Measurements from ENCODE around the gene LTBP1. TPM values are rescaled to one million over a fixed set of nuclear protein-coding genes. Genes with fewer than 3 reads are reported as not detected.

Gene LTBP1
- total and polyA plus RNA-seq, 4 donors, result 5.8 to 57.6 (median 10.2) TPM

DNA sequence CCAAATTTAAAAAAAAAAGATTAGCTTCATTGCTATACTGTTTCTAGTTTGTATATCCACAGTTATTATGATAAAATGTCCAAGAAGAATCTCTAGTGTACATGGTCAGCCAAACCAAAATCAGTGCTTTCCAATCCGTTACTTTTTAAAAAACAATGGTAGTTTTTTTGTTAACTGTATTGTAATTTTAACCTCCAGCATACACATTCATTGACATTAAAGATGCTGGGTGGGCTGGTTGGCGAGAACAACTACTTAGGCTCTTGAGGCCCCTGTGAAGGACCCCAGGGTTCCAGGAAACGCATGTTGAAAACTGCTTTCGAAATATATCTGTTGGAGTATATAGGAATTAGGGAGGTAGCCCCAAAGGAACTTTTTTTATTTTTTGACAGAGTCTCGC, 422.4 kb downstream of the LTBP1 start:
- H3K27ac ChIP-seq (ENCODE audit: low read depth in 1 of 2, low read length in 2 of 2), result no peak overlapping the region
- H3K9ac ChIP-seq (ENCODE audit: low read depth in 1 of 2, low read length in 2 of 2), result no peak overlapping the region
- H3K27me3 ChIP-seq (ENCODE audit: control insufficient read depth in 4 of 4, insufficient read depth in 4 of 4, low read length in 3 of 4), result no peaks in the 10 kb centered on the region
- H3K4me3 ChIP-seq (ENCODE audit: low read depth in 1 of 3, low read length in 3 of 3), result no peak overlapping the region
- 98% methylated on average over 5 of the region's 5 CpGs for WGBS
- H3K4me1 ChIP-seq (ENCODE audit: control insufficient read depth in 4 of 4, insufficient read depth in 4 of 4, low read length in 3 of 4), result no peaks in the 10 kb centered on the region
- H3K9me3 ChIP-seq (ENCODE audit: control insufficient read depth in 4 of 4, low read length in 3 of 4), result no peaks in the 10 kb centered on the region
- DNase-seq (ENCODE audit: low spot score), result no peak
- TF ChIP-seq YY1 (IDR thresholded peaks at IDR 0.05) (no peak), HNF4G (IDR thresholded peaks at IDR 0.05) (no peak), SP1 (IDR thresholded peaks at IDR 0.05) (no peak), ATF3 (IDR thresholded peaks at IDR 0.05) (no peak), TAF1 (conservative IDR thresholded peaks at IDR 0.05) (no peak), ZBTB33 (IDR thresholded peaks at IDR 0.05) (no peak), EGR1 (IDR thresholded peaks at IDR 0.05; ENCODE audit: low read depth in 2 of 2) (no peak), FOXA2 (IDR thresholded peaks at IDR 0.05) (no peak)
- peaks cover 0 to 11% (median 2%) of the 10 kb centered on the region in 4 donors for H3K36me3 ChIP-seq (ENCODE audit: control insufficient read depth in 4 of 4, insufficient read depth in 3 of 4, low read depth in 1 of 4, low read length in 3 of 4)

- no peak for TF ChIP-seq HNF4G (IDR thresholded peaks at IDR 0.05)
- no peak for TF ChIP-seq ATF3 (IDR thresholded peaks at IDR 0.05)
- TF ChIP-seq FOXA2 (IDR thresholded peaks at IDR 0.05), result no peak
- no peak for TF ChIP-seq JUND (IDR thresholded peaks at IDR 0.05)
- TF ChIP-seq YY1 (IDR thresholded peaks at IDR 0.05), result no peak
- no peak for TF ChIP-seq REST (IDR thresholded peaks at IDR 0.05)
- TF ChIP-seq ZBTB33 (IDR thresholded peaks at IDR 0.05), result no peak
- TF ChIP-seq, protein P1, sequence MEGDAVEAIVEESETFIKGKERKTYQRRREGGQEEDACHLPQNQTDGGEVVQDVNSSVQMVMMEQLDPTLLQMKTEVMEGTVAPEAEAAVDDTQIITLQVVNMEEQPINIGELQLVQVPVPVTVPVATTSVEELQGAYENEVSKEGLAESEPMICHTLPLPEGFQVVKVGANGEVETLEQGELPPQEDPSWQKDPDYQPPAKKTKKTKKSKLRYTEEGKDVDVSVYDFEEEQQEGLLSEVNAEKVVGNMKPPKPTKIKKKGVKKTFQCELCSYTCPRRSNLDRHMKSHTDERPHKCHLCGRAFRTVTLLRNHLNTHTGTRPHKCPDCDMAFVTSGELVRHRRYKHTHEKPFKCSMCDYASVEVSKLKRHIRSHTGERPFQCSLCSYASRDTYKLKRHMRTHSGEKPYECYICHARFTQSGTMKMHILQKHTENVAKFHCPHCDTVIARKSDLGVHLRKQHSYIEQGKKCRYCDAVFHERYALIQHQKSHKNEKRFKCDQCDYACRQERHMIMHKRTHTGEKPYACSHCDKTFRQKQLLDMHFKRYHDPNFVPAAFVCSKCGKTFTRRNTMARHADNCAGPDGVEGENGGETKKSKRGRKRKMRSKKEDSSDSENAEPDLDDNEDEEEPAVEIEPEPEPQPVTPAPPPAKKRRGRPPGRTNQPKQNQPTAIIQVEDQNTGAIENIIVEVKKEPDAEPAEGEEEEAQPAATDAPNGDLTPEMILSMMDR (IDR thresholded peaks at IDR 0.05; ENCODE audit: low read depth, low read length, missing input control), result no peak
- no peak for TF ChIP-seq GABPA (IDR thresholded peaks at IDR 0.05 in 1 of 2, conservative IDR thresholded peaks at IDR 0.05 in 1 of 2)
- no peak for TF ChIP-seq TAF1 (conservative IDR thresholded peaks at IDR 0.05)
- TF ChIP-seq, protein P2, sequence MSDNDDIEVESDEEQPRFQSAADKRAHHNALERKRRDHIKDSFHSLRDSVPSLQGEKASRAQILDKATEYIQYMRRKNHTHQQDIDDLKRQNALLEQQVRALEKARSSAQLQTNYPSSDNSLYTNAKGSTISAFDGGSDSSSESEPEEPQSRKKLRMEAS (IDR thresholded peaks at IDR 0.05), result no peak
- TF ChIP-seq RAD21 (IDR thresholded peaks at IDR 0.05), result no peak
- TF ChIP-seq EGR1 (IDR thresholded peaks at IDR 0.05; ENCODE audit: low read depth in 2 of 2), result no peak
- no peak for TF ChIP-seq SP1 (IDR thresholded peaks at IDR 0.05)
- TF ChIP-seq FOXA1 (IDR thresholded peaks at IDR 0.05), result no peak
- DNase-seq (ENCODE audit: low spot score), result no peak
- no peaks in the 10 kb centered on the region for H3K4me1 ChIP-seq (ENCODE audit: control insufficient read depth in 4 of 4, insufficient read depth in 4 of 4, low read length in 3 of 4)
These were observed 424.0 kb downstream of the LTBP1 start for GRCh38 chr2:33370636-33371265.

More at GRCh38 chr2:33370636-33371265, 424.0 kb downstream of the LTBP1 start:
- Histone ChIP-seq H3K36me3 (ENCODE audit: control insufficient read depth in 4 of 4, insufficient read depth in 3 of 4, low read depth in 1 of 4, low read length in 3 of 4) (peaks cover 0 to 2% (median 1%) of the 10 kb centered on the region in 4 donors), H3K9me3 (ENCODE audit: control insufficient read depth in 4 of 4, low read length in 3 of 4) (no peaks in the 10 kb centered on the region), H3K9ac (ENCODE audit: low read depth in 1 of 2, low read length in 2 of 2) (no peak overlapping the region), H3K4me3 (ENCODE audit: low read depth in 1 of 3, low read length in 3 of 3) (no peak overlapping the region), H3K27me3 (ENCODE audit: control insufficient read depth in 4 of 4, insufficient read depth in 4 of 4, low read length in 3 of 4) (no peaks in the 10 kb centered on the region), H3K27ac (ENCODE audit: low read depth in 1 of 2, low read length in 2 of 2) (no peak overlapping the region)
- WGBS, result 88% methylated on average over 8 of the region's 8 CpGs

All from liver (tissue), 9 donors.